Body of pancreas (tissue), 4 donors: ENCODE results near the gene SPACA6.

Experiments
- POLR2A ChIP-seq, 3 donors: fragments of 450-650 bp; IDR thresholded peaks; one replicate each; pipeline ENCODE4 v1.6.1; 2016; ENCODE audit warnings: antibody characterized with exemption in 3 of 3, mild to moderate bottlenecking in 2 of 3
- TF ChIP-seq, protein P1 (sequence below), 7 experiments: fragments of 450-650 bp in 4 of 7; fragments of 200-600 bp in 3 of 7; sonication (generic) in 3 of 7; IDR thresholded peaks; one replicate each; pipeline ENCODE4 v1.5.1; 2016 to 2019; ENCODE audit warnings: antibody characterized with exemption in 7 of 7

DNA sequence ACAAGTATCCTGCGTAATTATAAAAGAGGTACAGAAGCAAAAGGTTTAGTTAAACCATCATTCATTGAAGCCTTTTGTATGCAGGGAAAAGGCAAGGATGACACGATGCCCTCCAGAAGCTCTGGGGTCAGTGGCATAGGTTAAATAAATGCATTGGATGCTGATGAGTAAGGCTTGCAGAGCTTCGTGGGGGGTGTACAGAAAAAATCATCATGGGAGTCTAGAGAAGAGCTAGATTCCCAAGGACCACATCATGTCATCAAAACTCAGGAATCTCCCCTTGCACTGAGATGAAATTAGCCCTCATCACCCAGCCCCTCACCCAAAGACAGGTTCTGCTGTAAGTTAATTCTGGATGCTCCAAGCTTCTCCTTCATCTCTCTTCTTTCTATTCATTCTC is 50.3 kb downstream of the SPACA6 start:
- TF ChIP-seq, protein P1, sequence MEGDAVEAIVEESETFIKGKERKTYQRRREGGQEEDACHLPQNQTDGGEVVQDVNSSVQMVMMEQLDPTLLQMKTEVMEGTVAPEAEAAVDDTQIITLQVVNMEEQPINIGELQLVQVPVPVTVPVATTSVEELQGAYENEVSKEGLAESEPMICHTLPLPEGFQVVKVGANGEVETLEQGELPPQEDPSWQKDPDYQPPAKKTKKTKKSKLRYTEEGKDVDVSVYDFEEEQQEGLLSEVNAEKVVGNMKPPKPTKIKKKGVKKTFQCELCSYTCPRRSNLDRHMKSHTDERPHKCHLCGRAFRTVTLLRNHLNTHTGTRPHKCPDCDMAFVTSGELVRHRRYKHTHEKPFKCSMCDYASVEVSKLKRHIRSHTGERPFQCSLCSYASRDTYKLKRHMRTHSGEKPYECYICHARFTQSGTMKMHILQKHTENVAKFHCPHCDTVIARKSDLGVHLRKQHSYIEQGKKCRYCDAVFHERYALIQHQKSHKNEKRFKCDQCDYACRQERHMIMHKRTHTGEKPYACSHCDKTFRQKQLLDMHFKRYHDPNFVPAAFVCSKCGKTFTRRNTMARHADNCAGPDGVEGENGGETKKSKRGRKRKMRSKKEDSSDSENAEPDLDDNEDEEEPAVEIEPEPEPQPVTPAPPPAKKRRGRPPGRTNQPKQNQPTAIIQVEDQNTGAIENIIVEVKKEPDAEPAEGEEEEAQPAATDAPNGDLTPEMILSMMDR (IDR thresholded peaks at IDR 0.05), result no peak
- no peak for TF ChIP-seq POLR2A (IDR thresholded peaks at IDR 0.05)
